IMR-90 (cell line): ENCODE results near the gene NARS2. TPM values are rescaled to one million over a fixed set of nuclear protein-coding genes. Genes with fewer than 3 reads are reported as not detected.

Experiments
- ATAC-seq: fragments of 200-7000 bp; cut with Tn5 transposase; 2 replicates; pipeline ENCODE4 v1.9.1; 2020; ENCODE audit warnings: low read depth, mild to moderate bottlenecking, moderate library complexity
- BruUV-seq: library from RNA; stranded (reverse); fragments of 400-500 nt; replicated peaks from 2 replicates; lab custom pipeline; 2021; lab: Mats Ljungman, UMichigan
- CTCF ChIA-PET: fragments of 300-600 bp; formaldehyde crosslinking; extraction: SDS; loops from one replicate; lab custom pipeline; 2021; ENCODE audit warnings: antibody characterized with exemption; lab: Yijun Ruan, JAX
- POLR2A ChIA-PET: fragments of 300-600 bp; sonication (Branson Sonifier 250); formaldehyde crosslinking; loops from one replicate; lab custom pipeline; 2022; ENCODE audit warnings: antibody characterized with exemption; ENCODE audit not compliant: unreplicated experiment; lab: Charles Lee
- DNase-seq: peaks from one replicate; pipeline ENCODE4 v3.0.0; 2013
- H2AFZ ChIP-seq: replicated peaks from 2 replicates; pipeline ENCODE3; 2013; ENCODE audit warnings: low read length, mild to moderate bottlenecking; ENCODE audit not compliant: poor library complexity
- H2AK5ac ChIP-seq: 2 replicates; pipeline ENCODE4 v1.6.1; 2013; ENCODE audit warnings: low read depth, low read length, inconsistent platforms
- H2AK9ac ChIP-seq: replicated peaks from 2 replicates; pipeline ENCODE3; 2013; ENCODE audit warnings: mild to moderate bottlenecking, low read depth, low read length, moderate library complexity; ENCODE audit not compliant: poor library complexity
- H2BK120ac ChIP-seq: 2 replicates; pipeline ENCODE4 v1.6.1; 2013; ENCODE audit warnings: low read depth, low read length, inconsistent platforms
- H2BK15ac ChIP-seq: 3 replicates; pipeline ENCODE4 v1.6.1; 2013; ENCODE audit warnings: low read depth, low read length, inconsistent platforms
- H2BK20ac ChIP-seq: 2 replicates; pipeline ENCODE4 v1.6.1; 2013; ENCODE audit warnings: low read depth, mild to moderate bottlenecking, inconsistent platforms, low read length, moderate library complexity
- H2BK5ac ChIP-seq: 2 replicates; pipeline ENCODE4 v1.6.1; 2013; ENCODE audit warnings: mild to moderate bottlenecking, low read depth, low read length, inconsistent platforms; ENCODE audit not compliant: poor library complexity, severe bottlenecking
- H3K14ac ChIP-seq: replicated peaks from 2 replicates; pipeline ENCODE4 v1.6.1; 2013; ENCODE audit warnings: low read depth, low read length, inconsistent platforms
- H3K18ac ChIP-seq: 2 replicates; pipeline ENCODE4 v1.6.1; 2013; ENCODE audit warnings: low read depth, low read length, control low read depth
- H3K23ac ChIP-seq: 2 replicates; pipeline ENCODE4 v1.6.1; 2013; ENCODE audit warnings: low read depth, low read length, inconsistent platforms
- H3K27ac ChIP-seq: 2 replicates; pipeline ENCODE4 v1.5.1; 2013; ENCODE audit warnings: mild to moderate bottlenecking, control low read depth, low read length; ENCODE audit not compliant: insufficient read depth
- H3K27me3 ChIP-seq: 2 replicates; pipeline ENCODE4 v1.6.1; 2013; ENCODE audit warnings: low read length; ENCODE audit not compliant: control insufficient read depth, insufficient read depth
- H3K36me3 ChIP-seq: 2 replicates; pipeline ENCODE4 v1.6.1; 2013; ENCODE audit warnings: low read length, mixed read lengths; ENCODE audit not compliant: control insufficient read depth, insufficient read depth
- H3K4ac ChIP-seq: 2 replicates; pipeline ENCODE4 v1.6.1; 2013; ENCODE audit warnings: low read depth, low read length, inconsistent platforms
- H3K4me1 ChIP-seq: 2 replicates; pipeline ENCODE4 v1.6.1; 2013; ENCODE audit warnings: low read length, mixed read lengths; ENCODE audit not compliant: control insufficient read depth, insufficient read depth
- H3K4me2 ChIP-seq: 2 replicates; pipeline ENCODE4 v1.6.1; 2013; ENCODE audit warnings: low read depth, mild to moderate bottlenecking, control low read depth, low read length, moderate library complexity
- H3K4me3 ChIP-seq: 2 replicates; pipeline ENCODE4 v1.5.1; 2013; ENCODE audit warnings: low read depth, mild to moderate bottlenecking, control low read depth, low read length, moderate library complexity; ENCODE audit not compliant: insufficient read depth
- H3K56ac ChIP-seq: 2 replicates; pipeline ENCODE4 v1.6.1; 2013; ENCODE audit warnings: low read length, inconsistent platforms; ENCODE audit not compliant: insufficient read depth; ENCODE audit errors: extremely low read depth
- H3K79me1 ChIP-seq, 2 experiments: 2 replicates each; pipeline ENCODE4 v1.6.1; 2013; ENCODE audit warnings: low read length in 2 of 2, inconsistent platforms in 1 of 2, low read depth in 1 of 2
- H3K9ac ChIP-seq: 2 replicates; pipeline ENCODE4 v1.6.1; 2013; ENCODE audit warnings: low read depth, low read length, control low read depth
- H3K9me1 ChIP-seq: 2 replicates; pipeline ENCODE4 v1.6.1; 2013; ENCODE audit warnings: low read length, inconsistent platforms; ENCODE audit not compliant: insufficient read depth
- H3K9me3 ChIP-seq: 2 replicates; pipeline ENCODE4 v1.6.1; 2013; ENCODE audit warnings: low read length; ENCODE audit not compliant: control insufficient read depth, insufficient read depth
- H4K20me1 ChIP-seq: 2 replicates; pipeline ENCODE4 v1.6.1; 2013; ENCODE audit warnings: low read length, inconsistent platforms; ENCODE audit not compliant: insufficient read depth
- H4K5ac ChIP-seq: 2 replicates; pipeline ENCODE4 v1.6.1; 2013; ENCODE audit warnings: mild to moderate bottlenecking, low read depth, low read length, control low read depth
- H4K8ac ChIP-seq, 2 experiments: 2 replicates each; pipeline ENCODE4 v1.6.1; 2013; ENCODE audit warnings: low read depth in 2 of 2, low read length in 2 of 2, control low read depth in 1 of 2, inconsistent platforms in 1 of 2
- H4K91ac ChIP-seq: 2 replicates; pipeline ENCODE4 v1.6.1; 2013; ENCODE audit warnings: low read depth, low read length, inconsistent platforms; ENCODE audit not compliant: insufficient read depth
- BHLHE40 ChIP-seq: fragments of 150-350 bp; IDR thresholded peaks from 2 replicates; pipeline ENCODE4 v1.6.1; 2016; ENCODE audit warnings: mild to moderate bottlenecking, low read depth, low read length
- CHD1 ChIP-seq: IDR thresholded peaks from 2 replicates; pipeline ENCODE4 v1.6.1; 2012; ENCODE audit warnings: low read depth, low read length, improper control_type of control experiment
- CTCF ChIP-seq: conservative IDR thresholded peaks from 2 replicates; pipeline ENCODE4 v1.5.1; 2012; ENCODE audit warnings: mild to moderate bottlenecking, low read depth, low read length, improper control_type of control experiment
- ELK1 ChIP-seq: fragments of 150-350 bp; IDR thresholded peaks from 2 replicates; pipeline ENCODE4 v1.6.1; 2016; ENCODE audit warnings: low read depth, mild to moderate bottlenecking, low read length, moderate library complexity, borderline replicate concordance
- FOS ChIP-seq: fragments of 150-350 bp; IDR thresholded peaks from 2 replicates; pipeline ENCODE4 v1.6.1; 2016; ENCODE audit warnings: low read depth, low read length
- MAFK ChIP-seq: IDR thresholded peaks from 2 replicates; pipeline ENCODE4 v1.6.1; 2012; ENCODE audit warnings: low read depth, low read length, improper control_type of control experiment
- MAZ ChIP-seq: IDR thresholded peaks from 2 replicates; pipeline ENCODE4 v1.6.1; 2012; ENCODE audit warnings: low read depth, mild to moderate bottlenecking, low read length, improper control_type of control experiment, moderate library complexity, borderline replicate concordance
- MXI1 ChIP-seq: IDR thresholded peaks from 2 replicates; pipeline ENCODE4 v1.6.1; 2012; ENCODE audit warnings: low read depth, mild to moderate bottlenecking, low read length, moderate library complexity, borderline replicate concordance
- NFE2L2 ChIP-seq: fragments of 150-350 bp; IDR thresholded peaks from 2 replicates; pipeline ENCODE4 v1.6.1; 2016; ENCODE audit warnings: low read depth, mild to moderate bottlenecking, low read length
- POLR2A ChIP-seq: IDR thresholded peaks from 2 replicates; pipeline ENCODE4 v1.6.1; 2012; ENCODE audit warnings: mild to moderate bottlenecking, low read depth, low read length
- RAD21 ChIP-seq: IDR thresholded peaks from 2 replicates; pipeline ENCODE4 v1.6.1; 2012; ENCODE audit warnings: low read length, improper control_type of control experiment
- RCOR1 ChIP-seq: IDR thresholded peaks from 2 replicates; pipeline ENCODE4 v1.6.1; 2012; ENCODE audit warnings: mild to moderate bottlenecking, low read length, improper control_type of control experiment; ENCODE audit not compliant: insufficient replicate concordance
- RFX5 ChIP-seq: IDR thresholded peaks from 2 replicates; pipeline ENCODE4 v1.8.0; 2012; ENCODE audit warnings: low read depth, mild to moderate bottlenecking, low read length, moderate library complexity
- SMC3 ChIP-seq: fragments of 150-350 bp; IDR thresholded peaks from 2 replicates; pipeline ENCODE4 v1.6.1; 2016; ENCODE audit warnings: low read depth, mild to moderate bottlenecking, antibody characterized with exemption, low read length, moderate library complexity
- USF2 ChIP-seq: fragments of 150-350 bp; IDR thresholded peaks from 2 replicates; pipeline ENCODE4 v1.6.1; 2017; ENCODE audit warnings: mild to moderate bottlenecking, antibody characterized with exemption, low read length, low read depth
- WGBS, 2 experiments: methylation state at CpG; one replicate each; pipeline versions ENCODE4 v1.1.5 to v1.1.7; 2013; ENCODE audit warnings: missing lambda C conversion rate in 2 of 2; ENCODE audit not compliant: insufficient read length in 1 of 2; ENCODE audit errors: extremely low coverage in 2 of 2; 5-methylcytosine and 5-hydroxymethylcytosine counted together
- dilution Hi-C: fragments of 300-500 bp; cut with HindIII; formaldehyde crosslinking; loops from one replicate; pipeline ENCODE4 v1.14.3; 2018; ENCODE audit warnings: low sequenced_read_pairs; ENCODE audit not compliant: unreplicated experiment
- in situ Hi-C: fragments of 300-500 bp; cut with MboI; formaldehyde crosslinking; loops from 3 replicates; pipeline ENCODE4 v1.14.3; 2019; ENCODE audit warnings: low sequenced_read_pairs, inconsistent platforms, mixed read lengths
- intact Hi-C: fragments of 100-400 bp; cut with micrococcal nuclease; formaldehyde crosslinking; loops from 2 replicates; pipeline ENCODE4 v1.10.0; 2022
- polyA plus RNA-seq, 3 experiments: library from polyadenylated mRNA; depleted of rRNA; stranded (reverse); fragments of >200 nt; gene quantifications; 2 replicates each; pipeline ENCODE4 v1.2.3, GENCODE V29; 2012; ENCODE audit warnings: low replicate concordance in 1 of 3
- total RNA-seq: library from RNA; depleted of rRNA; stranded (reverse); fragments of >200 nt; gene quantifications from 2 replicates; pipeline ENCODE4 v1.2.3, GENCODE V29; 2012

NARS2 gene
- total and polyA plus RNA-seq, 2 of the 4 experiments (the other 2 are of a cell fraction): 8.0 to 15.8 TPM

DNA sequence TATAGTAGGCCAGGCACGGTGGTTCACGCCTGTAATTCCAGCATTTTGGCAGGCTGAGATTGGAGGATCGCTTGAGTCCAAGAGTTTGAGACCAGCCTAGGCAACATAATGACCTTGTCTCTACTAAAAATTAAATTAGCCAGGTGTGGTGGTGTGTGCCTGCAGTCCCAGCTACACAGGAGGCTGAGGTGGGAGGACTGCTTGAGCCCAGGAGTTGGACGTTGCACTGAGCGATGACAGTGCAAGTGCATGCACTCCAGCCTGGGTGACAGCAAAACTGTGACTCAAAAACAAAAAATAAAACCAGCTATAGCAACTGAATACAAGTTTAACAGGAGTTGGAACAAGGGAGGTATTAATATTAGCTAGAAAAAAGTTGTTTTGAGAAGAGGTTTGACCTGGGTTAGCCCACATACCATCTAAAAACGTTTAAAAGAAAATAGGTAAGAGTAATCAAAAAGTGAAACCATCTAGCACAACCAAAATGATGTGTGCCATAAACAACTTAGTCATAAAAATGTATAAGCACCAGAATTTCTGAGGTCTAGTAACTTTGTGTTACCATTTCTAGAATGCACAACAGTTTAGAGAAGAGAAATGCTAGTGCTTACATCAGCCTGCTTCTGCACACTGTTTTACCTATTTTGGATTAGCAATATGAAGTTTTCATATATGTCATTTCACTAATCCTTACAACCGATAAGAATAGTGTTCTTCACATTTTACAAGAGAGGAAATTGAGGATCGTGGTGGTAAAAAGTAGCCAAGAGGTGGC, 26.5 kb downstream of the NARS2 start:
- Histone ChIP-seq H3K4me1 (peaks cover 5% of the 10 kb centered on the region; the same call in 1 of the 2 replicates), H2BK5ac (no peak overlapping the region), H2BK120ac (no peak overlapping the region), H3K79me1 (peaks cover 10% of the 10 kb centered on the region in 2 experiments; a peak in 3 of 4 replicates), H3K4me2 (no peak overlapping the region), H4K8ac (no peak overlapping the region), H3K36me3 (0 out of 2 replicates have a peak, but pooled peaks cover 3% of the 10 kb centered on the region), H4K5ac (no peak overlapping the region), H2BK15ac (no peak overlapping the region), H3K27ac (no peak overlapping the region), H3K18ac (no peak overlapping the region), H4K20me1 (no peaks in the 10 kb centered on the region), H3K9me1 (no peaks in the 10 kb centered on the region; the same call in 1 of the 2 replicates), H3K4me3 (no peak overlapping the region), H3K23ac (no peak overlapping the region), H2AK5ac (no peak overlapping the region), H3K9ac (no peak overlapping the region), H3K27me3 (no peaks in the 10 kb centered on the region), H2BK20ac (no peak overlapping the region), H2AFZ (no peak overlapping the region), H3K4ac (no peak overlapping the region), H3K9me3 (no peaks in the 10 kb centered on the region), H3K56ac (no peak overlapping the region), H4K91ac (no peak overlapping the region), H3K14ac (no peak overlapping the region), H2AK9ac (no peak overlapping the region)
- ATAC-seq (no peak), DNase-seq (no peak)
- in situ Hi-C loops: no loop called here
- no TSS peak for BruUV-seq
- 100% methylated on average over 1 of the region's 8 CpGs; no CpG with 5 or more reads in 1 of the 2 experiments for WGBS, 2 experiments
- dilution Hi-C loops: no loop called here
- ChIA-PET POLR2A (no interaction called here), CTCF (no interaction called here)
- intact Hi-C loops: no loop called here
- TF ChIP-seq MXI1: no peak
- TF ChIP-seq RCOR1: no peak
- no peak for TF ChIP-seq CHD1
- TF ChIP-seq RAD21: no peak
- no peak for TF ChIP-seq ELK1
- no peak for TF ChIP-seq MAFK
- TF ChIP-seq USF2: no peak
- TF ChIP-seq MAZ: no peak
- TF ChIP-seq FOS: no peak
- no peak for TF ChIP-seq CTCF
- TF ChIP-seq NFE2L2: no peak
- TF ChIP-seq SMC3: no peak
- TF ChIP-seq POLR2A: no peak
- no peak for TF ChIP-seq RFX5
- no peak for TF ChIP-seq BHLHE40
